ENCODE measurements around the gene ZNF444.

ZNF444 gene

GRCh38 chr19:56112313-56112709 lies 28.8 kb upstream of the ZNF444 start:
- no peak for TF ChIP-seq ZNF274 (IDR thresholded peaks at IDR 0.05; ENCODE audit: low read depth, low read length)
- H3K4me3 ChIP-seq (ENCODE audit: low read length), result no peak overlapping the region; the same call in 1 of the 2 replicates

DNA sequence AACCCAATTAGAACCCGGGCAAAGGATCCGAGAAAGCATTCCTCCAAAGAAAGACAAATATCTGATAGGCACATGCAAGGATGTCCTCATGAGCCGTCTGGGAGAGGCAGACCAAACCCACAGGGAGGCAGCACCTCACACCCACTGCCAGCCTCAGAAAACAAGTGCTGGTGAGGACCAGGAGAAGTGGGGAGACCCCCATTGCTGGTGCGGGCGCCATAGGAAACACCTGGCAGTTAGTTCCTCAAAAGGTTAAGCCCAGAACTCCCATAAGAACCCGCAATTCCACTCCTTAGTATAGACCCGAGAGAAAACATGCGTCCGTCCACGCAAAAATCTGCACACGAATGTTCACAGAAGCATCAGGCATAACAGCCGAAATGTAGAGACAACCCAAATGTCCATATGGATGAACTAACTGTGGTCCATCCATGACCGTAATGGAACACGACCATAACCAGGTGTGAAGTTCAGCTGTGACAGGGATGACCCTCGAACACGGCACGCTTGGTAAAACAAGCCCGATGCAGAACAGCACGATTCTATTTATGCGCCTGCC lies 27.9 kb upstream of the ZNF444 start:
- TF ChIP-seq ZNF274 (IDR thresholded peaks at IDR 0.05; ENCODE audit: low read depth, low read length), result no peak
- no peak overlapping the region; the same call in 1 of the 2 replicates for H3K4me3 ChIP-seq (ENCODE audit: low read length)

- no peak for TF ChIP-seq ZNF274 (IDR thresholded peaks at IDR 0.05; ENCODE audit: low read depth, low read length)
- no peak overlapping the region for H3K4me3 ChIP-seq (ENCODE audit: low read length)
Measured at GRCh38 chr19:56114051-56114777, 26.9 kb upstream of the ZNF444 start.

- H3K4me3 ChIP-seq (ENCODE audit: low read length), result no peak overlapping the region
- TF ChIP-seq ZNF274 (IDR thresholded peaks at IDR 0.05; ENCODE audit: low read depth, low read length), result no peak
Measured at GRCh38 chr19:56114778-56115110, 26.3 kb upstream of the ZNF444 start.

DNA sequence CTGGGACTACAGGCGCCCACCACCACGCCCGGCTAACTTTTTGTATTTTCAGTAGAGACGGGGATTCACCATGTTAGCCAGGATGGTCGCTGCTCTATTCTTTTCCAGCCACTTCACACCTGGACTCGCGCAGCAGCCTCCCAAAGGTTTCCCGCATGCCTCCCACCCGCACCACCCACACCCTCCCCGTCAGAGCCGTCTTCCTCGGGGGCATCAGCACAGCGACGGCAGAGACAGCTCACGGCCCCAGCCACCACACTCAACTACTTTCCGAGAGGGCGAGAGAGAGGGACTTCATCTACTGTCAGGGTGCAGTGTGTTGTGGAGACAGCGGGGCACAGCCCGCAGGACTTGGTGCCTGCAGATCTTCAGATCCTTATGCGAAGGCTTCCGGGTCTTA lies 25.6 kb upstream of the ZNF444 start:
- TF ChIP-seq ZNF274 (IDR thresholded peaks at IDR 0.05; ENCODE audit: low read depth, low read length), result no peak
- no peak overlapping the region for H3K4me3 ChIP-seq (ENCODE audit: low read length)

DNA sequence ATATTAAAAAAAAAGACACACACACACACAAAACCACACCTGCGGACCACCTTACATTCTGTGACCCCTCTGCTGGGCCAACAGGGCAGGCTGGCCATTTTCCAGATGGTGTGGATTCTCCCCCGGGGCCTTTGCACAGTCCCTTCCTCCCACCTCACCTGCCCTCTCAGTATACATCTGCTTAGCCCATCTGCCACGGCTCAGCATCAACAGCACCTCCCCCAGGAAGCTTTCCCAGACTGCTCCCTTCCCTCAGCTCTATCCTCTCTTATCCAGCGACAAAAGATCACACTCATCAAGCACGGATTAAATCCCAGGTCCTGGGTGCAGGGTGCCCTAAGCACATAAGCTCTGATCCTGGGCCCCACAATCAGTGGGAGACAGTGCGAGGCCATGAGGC lies 24.5 kb upstream of the ZNF444 start:
- TF ChIP-seq ZNF274 (IDR thresholded peaks at IDR 0.05; ENCODE audit: low read depth, low read length), result no peak
- no peak overlapping the region for H3K4me3 ChIP-seq (ENCODE audit: low read length)

GRCh38 chr19:56117376-56117884 lies 23.7 kb upstream of the ZNF444 start:
- no peak overlapping the region for H3K4me3 ChIP-seq (ENCODE audit: low read length)
- no peak for TF ChIP-seq ZNF274 (IDR thresholded peaks at IDR 0.05; ENCODE audit: low read depth, low read length)

GRCh38 chr19:56117889-56118288 lies 23.2 kb upstream of the ZNF444 start:
- TF ChIP-seq ZNF274 (IDR thresholded peaks at IDR 0.05; ENCODE audit: low read depth, low read length), result no peak

GRCh38 chr19:56118666-56119581 lies 22.2 kb upstream of the ZNF444 start:
- TF ChIP-seq ZNF274 (IDR thresholded peaks at IDR 0.05; ENCODE audit: low read depth, low read length), result no peak
- peak overlapping the region; percentile 72; the same call in 1 of the 2 replicates for H3K4me3 ChIP-seq (ENCODE audit: low read length)

More at GRCh38 chr19:56117889-56118288, 23.2 kb upstream of the ZNF444 start:
- H3K4me3 ChIP-seq (ENCODE audit: low read length), result no peak overlapping the region

GRCh38 chr19:56119582-56119978 lies 21.5 kb upstream of the ZNF444 start:
- peak overlapping the region; percentile 72 for H3K4me3 ChIP-seq (ENCODE audit: low read length)
- no peak for TF ChIP-seq ZNF274 (IDR thresholded peaks at IDR 0.05; ENCODE audit: low read depth, low read length)

DNA sequence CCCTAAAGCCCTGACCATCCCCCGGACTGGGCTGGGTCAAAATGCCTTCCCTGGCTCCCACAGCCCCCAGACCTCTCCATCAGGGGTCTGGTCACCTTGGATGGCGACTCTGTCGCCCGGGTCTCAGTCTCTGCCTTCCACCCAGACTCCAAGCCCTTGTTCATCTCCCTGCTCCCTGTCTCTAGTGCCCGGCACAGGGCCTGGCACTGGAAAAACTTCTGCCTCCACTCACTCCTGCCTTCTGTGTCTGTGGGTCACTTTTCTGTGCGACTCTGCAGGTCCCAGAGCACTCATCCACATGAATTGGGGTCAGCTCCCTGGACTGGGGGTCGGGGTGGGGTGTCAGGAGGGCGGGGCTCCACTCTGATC lies 21.1 kb upstream of the ZNF444 start:
- peak overlapping the region; percentile 72 for H3K4me3 ChIP-seq (ENCODE audit: low read length)
- TF ChIP-seq ZNF274 (IDR thresholded peaks at IDR 0.05; ENCODE audit: low read depth, low read length), result no peak

GRCh38 chr19:56120371-56121179 lies 20.5 kb upstream of the ZNF444 start:
- no peak for TF ChIP-seq ZNF274 (IDR thresholded peaks at IDR 0.05; ENCODE audit: low read depth, low read length)
- H3K4me3 ChIP-seq (ENCODE audit: low read length), result peak overlapping the region; percentile 72

DNA sequence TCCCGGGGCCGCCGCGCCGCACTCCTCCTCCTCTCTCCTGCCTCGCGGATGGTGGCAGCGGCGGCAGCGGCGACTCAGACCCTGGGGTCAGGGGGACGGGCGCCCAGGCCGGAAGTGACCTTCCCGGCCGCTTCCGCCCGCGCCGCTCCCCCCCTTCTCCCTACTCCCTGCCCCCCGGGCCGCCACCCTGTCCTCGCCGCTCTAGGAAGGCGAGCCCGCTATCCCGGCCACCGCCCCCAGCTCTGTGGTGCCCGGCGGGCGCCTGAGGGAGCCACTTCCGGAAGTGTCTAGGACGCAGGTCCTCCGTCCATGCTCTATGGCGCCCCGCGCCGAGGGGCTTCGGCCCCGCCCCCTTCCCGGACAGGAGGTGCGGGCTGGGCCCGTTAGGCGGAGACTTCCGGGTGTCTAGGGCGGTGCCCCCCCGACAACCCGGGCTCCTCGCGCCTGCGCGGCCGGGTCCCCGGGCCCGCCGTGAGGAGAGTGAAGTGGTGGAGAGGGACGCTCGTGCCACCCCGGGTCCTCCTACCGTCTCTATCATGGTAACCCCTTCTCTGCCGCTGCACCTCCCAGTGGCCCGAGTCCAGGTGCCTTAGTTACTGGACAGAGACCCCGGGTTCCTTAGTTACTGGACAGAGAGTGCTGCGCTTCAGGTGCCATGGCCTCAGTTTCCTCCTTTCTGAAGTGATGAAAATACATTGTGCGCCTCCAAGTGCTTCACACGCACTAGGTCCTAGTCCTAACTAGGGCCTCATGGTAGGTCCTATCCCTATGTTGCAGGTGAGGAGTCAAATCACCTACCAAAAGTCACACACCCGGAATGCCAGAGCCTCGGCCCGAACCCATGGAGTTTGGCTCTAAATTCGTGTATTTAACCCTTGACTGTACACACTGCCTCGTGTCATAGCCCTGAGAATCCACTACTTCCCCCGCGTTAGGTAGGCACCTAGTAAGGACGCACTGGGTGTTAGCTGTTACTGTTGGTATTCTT lies 19.6 kb upstream of the ZNF444 start, which contains the start of gene ZNF787:
TSS of gene ZNF787 (minus strand) at position 116 of the 988 bp plus-strand sequence. CDS start 18,078 bp downstream, outside the sequence.
- TF ChIP-seq ZNF274 (IDR thresholded peaks at IDR 0.05; ENCODE audit: low read depth, low read length), result no peak
- H3K4me3 ChIP-seq (ENCODE audit: low read length), result peak within 1 kb of the TSS; percentile 72
